Measurements from ENCODE around the gene LSM14A.

The LSM14A gene

GRCh38 chr19:34222386-34222785 is 50.1 kb downstream of the LSM14A start:
- TF ChIP-seq CREB1 (IDR thresholded peaks at IDR 0.05; ENCODE audit: low read depth) (no peak), REST (IDR thresholded peaks at IDR 0.05; ENCODE audit: low read depth) (no peak), MAX (IDR thresholded peaks at IDR 0.05) (no peak), USF1 (IDR thresholded peaks at IDR 0.05) (no peak), RAD21 (IDR thresholded peaks at IDR 0.05; ENCODE audit: low read depth) (no peak), EP300 (IDR thresholded peaks at IDR 0.05; ENCODE audit: borderline replicate concordance) (no peak), FOXM1 (IDR thresholded peaks at IDR 0.05; ENCODE audit: borderline replicate concordance, low read depth) (no peak), CEBPB (IDR thresholded peaks at IDR 0.05) (no peak), YY1 (IDR thresholded peaks at IDR 0.05; ENCODE audit: low read depth) (no peak), TCF12 (IDR thresholded peaks at IDR 0.05; ENCODE audit: low read depth) (no peak), EGR1 (IDR thresholded peaks at IDR 0.05) (no peak), NFIC (IDR thresholded peaks at IDR 0.05) (no peak), TAF1 (IDR thresholded peaks at IDR 0.05; ENCODE audit: low read depth) (no peak), ZBTB7A (IDR thresholded peaks at IDR 0.05; ENCODE audit: low read depth) (no peak), TEAD4 (IDR thresholded peaks at IDR 0.05) (no peak)

- TF ChIP-seq FOXM1 (IDR thresholded peaks at IDR 0.05; ENCODE audit: borderline replicate concordance, low read depth) (no peak), CREB1 (IDR thresholded peaks at IDR 0.05; ENCODE audit: low read depth) (no peak), EP300 (IDR thresholded peaks at IDR 0.05; ENCODE audit: borderline replicate concordance) (no peak), ZBTB7A (IDR thresholded peaks at IDR 0.05; ENCODE audit: low read depth) (no peak), RAD21 (IDR thresholded peaks at IDR 0.05; ENCODE audit: low read depth) (no peak), TEAD4 (IDR thresholded peaks at IDR 0.05) (no peak), YY1 (IDR thresholded peaks at IDR 0.05; ENCODE audit: low read depth) (no peak), REST (IDR thresholded peaks at IDR 0.05; ENCODE audit: low read depth) (no peak), EGR1 (IDR thresholded peaks at IDR 0.05) (no peak), MAX (IDR thresholded peaks at IDR 0.05) (no peak), CEBPB (IDR thresholded peaks at IDR 0.05) (no peak), USF1 (IDR thresholded peaks at IDR 0.05) (no peak), TAF1 (IDR thresholded peaks at IDR 0.05; ENCODE audit: low read depth) (no peak), NFIC (IDR thresholded peaks at IDR 0.05) (no peak), TCF12 (IDR thresholded peaks at IDR 0.05; ENCODE audit: low read depth) (no peak)
Measured at GRCh38 chr19:34224996-34225658, 52.8 kb downstream of the LSM14A start.

GRCh38 chr19:34225659-34226015 is 53.3 kb downstream of the LSM14A start:
- TF ChIP-seq CEBPB (IDR thresholded peaks at IDR 0.05) (no peak), RAD21 (IDR thresholded peaks at IDR 0.05; ENCODE audit: low read depth) (no peak), TEAD4 (IDR thresholded peaks at IDR 0.05) (no peak), FOXM1 (IDR thresholded peaks at IDR 0.05; ENCODE audit: borderline replicate concordance, low read depth) (no peak), TAF1 (IDR thresholded peaks at IDR 0.05; ENCODE audit: low read depth) (no peak), YY1 (IDR thresholded peaks at IDR 0.05; ENCODE audit: low read depth) (no peak), REST (IDR thresholded peaks at IDR 0.05; ENCODE audit: low read depth) (no peak), USF1 (IDR thresholded peaks at IDR 0.05) (no peak), EGR1 (IDR thresholded peaks at IDR 0.05) (no peak), MAX (IDR thresholded peaks at IDR 0.05) (no peak), ZBTB7A (IDR thresholded peaks at IDR 0.05; ENCODE audit: low read depth) (no peak), TCF12 (IDR thresholded peaks at IDR 0.05; ENCODE audit: low read depth) (no peak)
